Astrocyte of the spinal cord (primary cell): ENCODE measurements around the gene SMTNL2.
"Not testable (repeated sequence)": the region's sequence is repeated elsewhere in the genome, so short reads cannot be mapped to it uniquely, and the experiment has no call there.

Experiments
- DNase-seq: peaks from one replicate; pipeline ENCODE4 v3.0.0; 2011; ENCODE audit warnings: low read depth, low spot score
- H3K4me3 ChIP-seq: 2 replicates; pipeline ENCODE4 v1.5.1; 2011; ENCODE audit warnings: low read depth, mild to moderate bottlenecking, low read length, moderate library complexity
- in situ Hi-C: cut with HindIII; loops from 2 replicates; pipeline ENCODE4 v1.10.0; 2017; ENCODE audit warnings: low sequenced_read_pairs
- TF ChIP-seq, protein P1 (sequence below): IDR thresholded peaks from 2 replicates; pipeline ENCODE4 v1.5.1; 2012; ENCODE audit warnings: low read depth, mild to moderate bottlenecking, low read length, inconsistent platforms

SMTNL2 gene

DNA sequence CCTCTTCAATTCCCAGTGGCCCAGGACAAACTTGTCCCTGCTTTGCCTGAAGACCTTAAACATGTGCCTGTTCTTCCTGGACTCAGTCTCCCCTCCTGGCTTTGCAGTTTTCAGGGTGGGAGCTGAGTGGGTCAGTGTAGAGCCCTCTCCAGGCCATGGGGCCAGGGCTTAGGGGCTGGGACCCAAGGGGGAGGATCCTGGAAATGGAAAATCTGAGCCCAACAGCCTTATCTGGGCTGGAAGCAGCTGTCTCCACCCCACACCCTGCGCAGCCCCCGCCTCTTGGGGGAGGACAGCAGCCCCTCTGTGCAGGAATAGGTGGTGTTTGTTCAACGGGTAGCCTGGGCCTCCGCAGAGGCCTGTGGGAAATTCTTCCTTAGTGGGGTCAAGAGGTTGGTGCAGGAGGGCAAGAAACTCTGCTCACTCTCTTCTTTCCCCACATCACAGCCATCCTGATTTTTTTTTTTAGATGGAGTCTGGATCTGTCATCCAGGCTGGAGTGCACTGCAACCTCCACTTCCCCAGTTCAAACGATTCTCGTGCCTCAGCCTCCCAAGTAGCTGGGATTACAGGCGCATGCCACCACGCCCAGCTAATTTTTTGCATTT lies 6.8 kb upstream of the SMTNL2 start:
- no peak for DNase-seq
- H3K4me3 ChIP-seq = no peak overlapping the region
- in situ Hi-C loops = no loop called here
- TF ChIP-seq, protein P1, sequence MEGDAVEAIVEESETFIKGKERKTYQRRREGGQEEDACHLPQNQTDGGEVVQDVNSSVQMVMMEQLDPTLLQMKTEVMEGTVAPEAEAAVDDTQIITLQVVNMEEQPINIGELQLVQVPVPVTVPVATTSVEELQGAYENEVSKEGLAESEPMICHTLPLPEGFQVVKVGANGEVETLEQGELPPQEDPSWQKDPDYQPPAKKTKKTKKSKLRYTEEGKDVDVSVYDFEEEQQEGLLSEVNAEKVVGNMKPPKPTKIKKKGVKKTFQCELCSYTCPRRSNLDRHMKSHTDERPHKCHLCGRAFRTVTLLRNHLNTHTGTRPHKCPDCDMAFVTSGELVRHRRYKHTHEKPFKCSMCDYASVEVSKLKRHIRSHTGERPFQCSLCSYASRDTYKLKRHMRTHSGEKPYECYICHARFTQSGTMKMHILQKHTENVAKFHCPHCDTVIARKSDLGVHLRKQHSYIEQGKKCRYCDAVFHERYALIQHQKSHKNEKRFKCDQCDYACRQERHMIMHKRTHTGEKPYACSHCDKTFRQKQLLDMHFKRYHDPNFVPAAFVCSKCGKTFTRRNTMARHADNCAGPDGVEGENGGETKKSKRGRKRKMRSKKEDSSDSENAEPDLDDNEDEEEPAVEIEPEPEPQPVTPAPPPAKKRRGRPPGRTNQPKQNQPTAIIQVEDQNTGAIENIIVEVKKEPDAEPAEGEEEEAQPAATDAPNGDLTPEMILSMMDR = no peak

DNA sequence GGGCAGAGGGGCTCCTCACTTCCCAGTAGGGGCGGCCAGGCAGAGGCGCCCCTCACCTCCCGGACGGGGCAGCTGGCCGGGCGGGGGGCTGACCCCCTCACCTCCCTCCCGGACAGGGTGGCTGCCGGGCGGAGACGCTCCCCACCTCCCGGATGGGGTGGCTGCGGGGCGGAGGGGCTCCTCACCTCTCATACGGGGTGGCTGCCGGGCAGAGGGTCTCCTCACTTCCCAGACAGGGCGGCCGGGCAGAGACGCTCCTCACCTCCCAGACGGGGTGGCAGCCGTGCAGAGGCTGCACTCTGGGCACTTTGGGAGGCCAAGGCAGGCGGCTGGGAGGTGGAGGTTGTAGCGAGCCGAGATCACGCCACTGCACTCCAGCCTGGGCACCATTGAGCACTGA lies 6.0 kb upstream of the SMTNL2 start:
- DNase-seq, H3K4me3 ChIP-seq, in situ Hi-C loops: not testable (repeated sequence)

DNA sequence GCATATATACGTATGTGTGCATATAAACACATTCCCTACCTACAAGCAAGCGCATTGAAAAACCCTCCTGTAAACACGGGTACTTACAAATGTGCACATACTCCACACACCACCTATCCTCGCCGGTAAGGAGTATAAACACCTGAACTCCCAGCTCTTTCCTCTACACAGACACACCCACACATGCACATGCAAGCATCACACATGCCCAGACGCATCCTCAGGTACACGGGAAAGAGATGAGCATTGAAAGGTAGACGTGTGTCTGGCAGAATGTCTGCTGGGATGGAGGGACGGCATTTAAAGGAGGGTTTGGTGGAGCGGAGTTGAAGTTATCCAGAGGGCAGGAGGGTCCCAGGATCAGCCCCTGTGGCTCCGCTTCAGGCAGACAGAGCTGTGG lies 4.7 kb upstream of the SMTNL2 start:
- no peak for DNase-seq
- in situ Hi-C loops = no loop called here
- no peak overlapping the region for H3K4me3 ChIP-seq
- TF ChIP-seq, protein P1 = no peak

DNA sequence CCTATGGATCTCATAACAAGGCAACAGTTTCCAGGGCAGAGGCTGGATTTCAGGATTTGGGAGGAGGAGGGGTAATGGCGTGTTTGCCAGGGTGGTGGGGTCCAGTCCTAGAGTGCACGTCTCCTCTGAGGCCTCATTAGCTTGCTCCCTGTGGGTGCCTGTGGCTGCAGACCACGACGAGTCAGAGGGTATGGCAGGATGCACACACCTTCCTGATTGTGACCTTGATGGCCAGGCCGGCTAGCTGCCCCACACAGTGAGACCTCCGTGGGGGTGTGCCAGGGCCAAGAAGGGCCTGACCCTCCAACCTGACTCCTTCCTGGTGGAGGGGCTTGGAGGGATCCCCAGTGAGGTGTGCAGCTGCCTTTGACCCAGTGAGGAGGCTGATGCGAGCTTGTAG lies 4.0 kb upstream of the SMTNL2 start:
- H3K4me3 ChIP-seq = no peak overlapping the region
- in situ Hi-C loops = no loop called here
- TF ChIP-seq, protein P1 = no peak
- no peak for DNase-seq

DNA sequence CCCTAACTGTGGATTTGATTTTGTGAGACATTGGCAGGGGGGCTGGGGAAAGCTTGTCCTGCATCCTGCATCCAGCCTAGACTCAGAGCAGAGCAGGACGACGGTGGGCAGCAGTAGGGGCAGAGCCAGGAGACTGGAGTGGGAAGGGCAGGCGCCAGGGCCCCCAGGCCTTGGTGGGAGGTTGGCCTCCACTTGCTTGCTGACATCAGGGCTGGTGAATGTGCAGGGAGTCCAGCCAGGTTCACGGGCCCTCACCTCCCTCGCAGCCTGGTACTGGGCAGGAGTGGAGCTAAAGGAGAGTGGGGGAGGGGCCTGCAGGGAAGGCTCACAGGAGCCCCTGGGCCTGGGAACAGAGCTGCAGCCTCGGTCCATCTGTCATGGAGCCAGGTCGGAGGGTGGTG lies 2.2 kb upstream of the SMTNL2 start:
- no peak for DNase-seq
- TF ChIP-seq, protein P1 = no peak
- H3K4me3 ChIP-seq = no peak overlapping the region
- in situ Hi-C loops = no loop called here

DNA sequence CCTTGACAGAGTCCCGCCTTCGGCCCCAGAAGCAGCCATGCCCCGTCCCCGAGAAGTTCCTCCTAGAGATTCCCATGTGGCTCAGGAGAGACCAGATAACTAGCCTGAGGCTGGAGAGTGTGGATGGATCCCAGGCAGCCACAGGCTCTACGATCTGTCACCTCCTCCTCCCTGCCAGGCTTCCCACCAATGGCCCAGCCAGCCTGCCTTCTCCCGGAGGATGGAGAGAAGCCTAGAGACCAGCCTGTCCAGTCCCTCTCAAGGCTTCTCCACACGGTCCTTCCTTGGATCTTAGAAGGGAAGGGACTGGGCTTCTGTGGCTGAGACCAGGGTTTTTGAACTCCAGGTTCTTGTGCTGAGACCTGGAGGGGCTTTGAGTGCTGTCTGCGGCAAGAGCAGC lies 1.6 kb upstream of the SMTNL2 start:
- TF ChIP-seq, protein P1 = no peak
- no peak overlapping the region for H3K4me3 ChIP-seq
- DNase-seq = no peak
- in situ Hi-C loops = no loop called here

DNA sequence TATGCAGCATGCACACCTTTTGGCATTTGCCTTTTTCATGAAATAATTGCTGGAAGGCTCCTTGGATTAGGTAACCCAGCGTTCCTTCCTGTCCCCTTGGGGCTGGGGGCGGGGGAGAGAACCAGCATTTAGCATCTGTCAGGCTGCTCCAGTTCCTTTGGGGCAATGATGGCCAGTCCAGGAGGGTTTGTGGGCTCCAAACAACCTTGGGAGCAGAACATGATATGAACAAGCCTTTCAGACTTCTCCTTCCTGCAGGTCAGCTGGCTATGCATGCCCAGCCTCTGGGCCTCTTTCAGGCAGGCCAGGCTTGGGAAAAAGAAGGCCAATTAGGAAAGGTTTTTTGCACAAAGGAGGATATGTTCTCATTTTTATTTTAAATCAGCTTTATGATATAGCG lies 1.1 kb upstream of the SMTNL2 start:
- DNase-seq = no peak
- in situ Hi-C loops = no loop called here
- TF ChIP-seq, protein P1 = no peak
- no peak overlapping the region for H3K4me3 ChIP-seq
